HG03442 (cell line): Measurements from ENCODE around the gene ARHGAP24.
A peak's percentile ranks its signal among the peaks of the same experiment; 100 is the strongest.
"Not testable (repeated sequence)": the region's sequence is repeated elsewhere in the genome, so short reads cannot be mapped to it uniquely, and the experiment has no call there.

Source experiments
- ATAC-seq: cut with Tn5 transposase; IDR thresholded peaks from one replicate; pipeline ENCODE4 v1.9.1; 2021; ENCODE audit warnings: mild to moderate bottlenecking, moderate library complexity; ENCODE audit not compliant: unreplicated experiment

Gene ARHGAP24

GRCh38 chr4:85515701-85516100 is 40.8 kb downstream of the ARHGAP24 start:
- ATAC-seq = no peak

GRCh38 chr4:85518526-85518925 is 43.6 kb downstream of the ARHGAP24 start:
- not testable (repeated sequence) for ATAC-seq

DNA sequence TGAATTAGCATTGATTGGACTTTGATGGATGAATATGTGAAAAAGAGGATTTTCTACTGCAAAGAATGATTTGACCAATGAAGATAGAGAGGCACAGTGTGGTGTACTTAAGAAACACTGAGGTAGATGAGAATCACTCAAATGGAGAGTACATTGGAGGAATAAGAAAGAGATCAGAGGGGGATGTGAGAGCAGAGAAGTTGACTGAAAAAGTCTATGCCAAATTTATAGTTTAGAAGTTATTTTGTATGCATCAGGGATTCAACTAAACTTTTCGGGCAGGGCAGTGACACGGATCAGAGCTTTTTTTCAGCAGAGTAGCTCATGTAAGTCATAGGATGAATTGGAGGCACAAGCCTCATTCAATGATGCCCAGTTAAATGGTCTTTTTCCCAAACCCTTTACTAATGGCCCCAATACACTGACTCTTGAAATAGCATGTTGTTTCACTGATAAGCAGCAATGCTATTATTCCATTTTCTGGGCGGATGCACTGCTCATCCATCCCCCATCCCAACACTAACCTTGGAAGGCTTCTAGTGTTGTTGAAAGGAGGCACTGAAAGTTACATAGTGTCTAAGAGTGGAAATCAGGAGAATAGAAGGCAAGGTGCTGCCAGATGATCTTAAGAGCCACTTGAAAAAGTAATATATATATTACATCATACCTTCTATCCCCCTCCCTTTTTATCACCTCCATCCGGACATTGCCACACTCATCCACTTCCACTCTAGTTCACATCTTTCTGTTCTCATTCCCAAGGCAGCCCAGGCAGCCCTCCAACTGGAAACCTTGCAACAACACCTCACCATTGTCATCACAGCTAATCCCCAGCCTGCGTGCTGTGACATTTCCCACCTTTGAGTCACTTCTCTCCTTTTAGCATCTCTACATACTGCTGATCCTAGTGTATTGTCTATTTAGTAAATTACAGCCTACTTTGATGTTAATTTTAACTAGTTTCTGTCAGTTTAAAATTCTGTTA is 46.1 kb downstream of the ARHGAP24 start:
- ATAC-seq = no peak

DNA sequence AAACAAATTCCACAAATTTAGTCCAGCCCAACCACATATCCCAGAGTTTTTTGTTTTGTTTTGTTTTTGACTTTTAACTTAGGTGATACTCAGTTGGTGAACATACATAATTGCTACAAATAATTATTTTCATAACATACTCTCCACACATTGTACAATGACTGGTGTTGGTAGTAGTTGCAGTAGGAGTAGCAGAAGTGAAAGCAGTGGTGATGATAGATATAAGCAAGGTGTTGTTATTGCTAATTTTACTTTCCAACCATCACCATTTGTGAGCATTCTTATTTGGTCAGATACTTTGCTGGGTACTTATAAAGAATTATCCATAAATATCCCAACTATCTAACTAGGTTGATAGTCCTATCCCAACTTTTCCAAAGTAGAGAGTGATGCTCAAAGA is 47.3 kb downstream of the ARHGAP24 start:
- ATAC-seq = peak; percentile 70

DNA sequence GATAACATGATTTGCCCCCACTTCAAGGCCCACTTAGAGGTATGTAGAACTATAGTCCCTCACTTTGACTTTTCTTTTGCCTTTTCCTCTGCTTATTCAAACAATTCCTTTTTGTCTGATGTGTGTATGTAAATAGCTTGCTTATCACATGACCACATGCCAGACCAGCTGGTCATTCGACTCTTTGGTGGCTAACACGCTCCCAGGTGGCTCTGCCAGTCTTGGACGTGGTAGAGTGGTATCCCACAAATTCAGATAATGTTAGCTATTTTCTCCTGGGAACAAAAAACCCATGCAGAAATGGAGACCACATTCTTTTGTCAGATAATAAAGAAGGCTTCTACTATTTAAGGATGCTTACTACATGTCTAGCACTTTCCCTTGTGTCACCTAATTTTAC is 47.9 kb downstream of the ARHGAP24 start:
- ATAC-seq = no peak

GRCh38 chr4:85527815-85528214 is 52.9 kb downstream of the ARHGAP24 start:
- ATAC-seq = no peak

DNA sequence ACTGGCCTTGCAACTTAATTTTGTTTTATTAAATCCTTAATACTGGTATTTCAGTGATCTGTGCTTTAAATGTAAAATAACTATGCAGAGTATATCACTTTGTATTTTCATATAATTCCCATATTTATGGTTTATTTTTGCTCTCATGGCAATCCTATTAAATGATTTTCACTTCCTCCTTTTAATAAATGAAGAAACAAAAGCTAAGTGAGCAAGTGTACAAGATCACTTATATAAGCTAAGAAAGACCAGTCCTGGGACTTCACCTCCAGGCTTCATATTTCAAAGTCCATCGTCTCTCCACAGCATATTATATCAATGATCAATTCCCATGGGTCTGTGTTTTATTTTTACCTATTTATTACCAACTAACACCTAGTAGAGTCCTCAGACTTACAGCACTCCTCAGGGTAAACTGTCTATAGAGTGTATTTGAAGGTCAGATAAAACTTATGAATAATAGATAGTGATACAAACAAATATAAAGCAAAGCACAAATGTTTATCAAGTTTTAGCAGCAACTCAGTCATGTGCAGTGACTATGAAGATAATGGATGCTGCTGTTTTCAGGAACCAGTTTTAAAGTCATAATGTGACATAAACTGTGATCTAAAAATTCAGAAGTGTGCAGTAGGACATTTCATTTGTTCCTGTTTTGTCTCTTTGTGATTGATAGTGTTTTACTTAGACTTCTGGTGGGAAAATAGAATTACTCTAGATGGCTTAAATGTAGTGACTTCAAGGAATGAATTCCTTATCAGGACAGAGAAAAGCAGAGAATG is 56.8 kb downstream of the ARHGAP24 start:
- ATAC-seq = no peak

GRCh38 chr4:85534120-85534519 is 59.2 kb downstream of the ARHGAP24 start:
- no peak for ATAC-seq

- no peak for ATAC-seq
Observed at GRCh38 chr4:85543832-85544231, 68.9 kb downstream of the ARHGAP24 start.

- ATAC-seq = no peak
Observed at GRCh38 chr4:85544751-85545150, 69.8 kb downstream of the ARHGAP24 start.

GRCh38 chr4:85548116-85548515 is 73.2 kb downstream of the ARHGAP24 start:
- no peak for ATAC-seq

DNA sequence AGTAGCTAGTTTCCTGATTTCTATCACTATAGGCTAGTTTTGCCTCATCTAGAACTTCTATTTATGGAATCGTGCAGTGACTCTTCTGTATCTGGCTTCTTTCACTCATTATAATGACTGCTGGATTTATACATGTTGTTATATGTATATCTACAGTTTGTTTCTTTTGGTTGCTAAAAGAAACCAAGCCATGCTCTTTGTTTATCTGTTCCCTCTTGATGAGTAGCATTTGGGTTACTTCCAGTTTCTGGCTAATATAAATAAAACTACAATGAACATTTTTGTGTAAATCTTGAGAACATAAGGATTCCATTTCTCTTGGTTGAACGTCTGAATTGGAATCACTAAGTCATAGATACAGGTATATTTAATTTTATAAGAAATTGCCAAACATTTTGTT is 73.9 kb downstream of the ARHGAP24 start:
- ATAC-seq = no peak

- peak; percentile 27 for ATAC-seq
Observed at GRCh38 chr4:85555206-85555605, 80.3 kb downstream of the ARHGAP24 start.

GRCh38 chr4:85556283-85556682 is 81.3 kb downstream of the ARHGAP24 start:
- ATAC-seq = no peak

DNA sequence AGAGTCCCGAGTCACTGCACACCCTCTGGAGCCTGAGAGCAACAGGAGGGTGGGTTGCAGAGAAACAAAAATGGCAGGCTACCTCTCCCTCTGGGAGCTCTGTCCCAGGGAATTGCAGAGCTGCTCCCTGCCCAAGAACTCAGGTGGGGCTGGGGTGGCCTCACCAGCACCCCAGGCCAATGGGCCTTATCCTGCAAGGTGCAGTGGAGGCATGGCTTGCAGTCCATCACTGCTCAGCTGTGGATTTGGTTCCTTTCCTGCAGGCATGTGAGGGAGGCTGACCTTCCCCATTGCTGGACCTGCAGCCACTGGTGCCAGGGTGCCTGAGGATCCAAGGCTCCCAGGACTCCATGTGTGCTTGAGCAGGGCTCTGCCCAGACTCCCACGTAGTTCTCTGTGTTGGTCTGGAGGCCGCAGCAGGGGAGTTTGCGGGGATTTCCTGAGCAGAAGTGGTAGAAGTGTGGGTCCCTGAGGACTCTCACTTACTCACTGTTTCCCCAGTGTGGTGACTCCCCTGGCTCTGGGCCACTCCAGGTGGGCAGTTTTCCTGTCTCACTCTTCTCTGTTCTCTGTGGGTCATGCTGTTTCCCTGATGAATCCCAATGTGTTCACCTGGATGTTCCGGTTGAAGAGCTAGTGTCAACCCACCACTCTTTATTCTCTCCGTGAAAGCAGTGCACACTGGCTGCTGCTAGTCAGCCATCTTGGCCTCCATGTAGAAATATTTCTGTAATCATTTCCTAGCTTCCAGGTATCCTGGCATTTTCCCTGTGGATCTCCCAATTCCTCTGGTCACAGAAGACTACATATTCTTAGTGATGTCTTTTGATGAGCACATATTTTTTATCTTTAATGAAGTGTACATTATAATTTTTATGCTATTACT is 82.3 kb downstream of the ARHGAP24 start:
- peak; percentile 94 for ATAC-seq

DNA sequence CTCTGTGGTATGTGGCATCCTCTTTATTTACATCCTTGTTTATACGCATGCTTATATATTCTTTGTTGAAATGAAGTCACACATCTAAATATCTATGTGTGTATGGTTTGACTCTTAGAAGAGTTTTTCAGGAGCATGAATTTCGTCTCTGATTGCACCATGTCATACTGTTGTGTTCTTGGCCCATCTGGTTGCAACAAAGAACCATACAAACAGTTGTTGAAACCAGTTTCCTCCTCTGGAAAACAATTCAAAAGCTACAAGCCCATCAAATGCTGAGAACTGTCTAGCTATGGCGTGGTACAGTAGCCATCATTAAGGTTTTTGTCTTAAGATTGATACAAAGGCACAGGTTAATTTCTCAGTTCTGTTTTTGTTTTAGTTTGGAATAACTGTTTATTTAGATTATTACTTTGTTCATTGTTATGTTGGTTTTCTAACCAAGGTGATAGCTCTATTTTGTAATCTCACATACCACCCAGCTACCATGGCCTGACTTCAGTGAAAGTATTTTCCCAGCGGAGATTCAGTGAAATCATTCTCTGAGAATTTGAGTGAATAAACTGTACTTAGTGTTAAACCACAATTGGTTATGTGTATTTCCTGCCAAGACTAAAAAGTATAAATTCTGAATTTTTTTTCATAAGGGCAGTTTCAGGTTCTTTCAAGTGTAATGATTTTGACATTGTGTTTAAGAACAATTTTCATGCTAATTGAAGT is 91.0 kb downstream of the ARHGAP24 start:
- ATAC-seq = no peak

GRCh38 chr4:85569730-85570299 is 94.9 kb downstream of the ARHGAP24 start:
- ATAC-seq = peak; percentile 73

GRCh38 chr4:85570388-85570787 is 95.4 kb downstream of the ARHGAP24 start:
- ATAC-seq = no peak

DNA sequence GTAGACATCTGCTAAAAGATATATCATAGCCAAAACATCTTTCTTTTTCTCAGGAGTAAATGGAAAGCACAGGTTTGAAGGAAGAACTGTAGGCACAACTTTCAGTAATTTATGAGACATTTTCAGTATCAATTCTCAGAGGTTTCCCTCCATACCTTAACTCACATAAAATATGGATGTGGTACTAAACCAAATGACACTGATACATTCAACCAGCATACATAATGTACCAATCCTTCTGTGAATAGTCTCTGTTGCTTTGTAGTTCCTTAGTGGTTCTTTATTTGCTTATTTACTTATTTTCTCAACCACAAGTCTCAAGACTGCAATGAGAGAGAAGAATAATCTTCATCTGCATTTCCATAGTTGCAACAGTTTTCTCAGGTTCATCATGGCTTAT is 96.1 kb downstream of the ARHGAP24 start:
- ATAC-seq = no peak

DNA sequence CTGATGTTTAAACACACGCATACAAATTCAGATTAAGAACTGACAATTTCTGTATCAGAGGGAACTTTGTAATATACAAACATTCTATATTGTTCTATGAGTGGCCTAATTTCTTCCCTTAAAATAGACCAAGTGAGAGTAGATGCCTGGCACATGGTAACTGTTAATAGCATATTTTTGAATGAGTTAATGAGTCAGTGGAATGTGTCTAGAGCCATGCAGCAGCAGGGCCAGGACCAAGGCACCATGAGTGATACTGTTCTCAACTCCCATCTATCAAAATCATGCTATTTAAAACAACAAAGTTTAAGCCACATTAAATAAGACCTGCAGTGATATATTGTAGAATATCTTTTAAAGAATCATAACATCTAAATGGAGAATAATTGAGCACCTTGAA is 98.3 kb downstream of the ARHGAP24 start:
- ATAC-seq = no peak
